Nephron progenitor cell (in vitro differentiated cells): Measurements from ENCODE around the gene AFG3L2.

Experiments
- DNase-seq: peaks from one replicate; pipeline ENCODE4 v3.0.0; 2021
- H3K27ac Mint-ChIP-seq: 2 replicates; pipeline ENCODE4 v1.8.0; 2021; ENCODE audit warnings: mild to moderate bottlenecking, moderate library complexity, mixed read lengths
- H3K27me3 Mint-ChIP-seq: 2 replicates; pipeline ENCODE4 v1.8.0; 2021; ENCODE audit warnings: mild to moderate bottlenecking, low read depth, mixed read lengths; ENCODE audit not compliant: poor library complexity
- H3K36me3 Mint-ChIP-seq: 2 replicates; pipeline ENCODE4 v1.8.0; 2021; ENCODE audit warnings: low read depth, mixed read lengths
- H3K4me1 Mint-ChIP-seq: 2 replicates; pipeline ENCODE4 v1.8.0; 2021; ENCODE audit warnings: mixed read lengths
- H3K4me3 Mint-ChIP-seq: 2 replicates; pipeline ENCODE4 v1.8.0; 2021; ENCODE audit warnings: mild to moderate bottlenecking, moderate library complexity, mixed read lengths
- H3K9me3 Mint-ChIP-seq: 2 replicates; pipeline ENCODE4 v1.8.0; 2021; ENCODE audit warnings: mild to moderate bottlenecking, moderate library complexity, mixed read lengths
- CTCF ChIP-seq: fragments of 200-600 bp; sonication (generic); IDR thresholded peaks from 2 replicates; pipeline ENCODE4 v1.5.0; 2021; ENCODE audit warnings: antibody characterized with exemption

Gene AFG3L2

GRCh38 chr18:12282442-12283039 is 94.5 kb downstream of the AFG3L2 start:
- Mint-ChIP-seq H3K36me3 (no peaks in the 10 kb centered on the region), H3K27me3 (peaks cover 52% of the 10 kb centered on the region), H3K9me3 (no peaks in the 10 kb centered on the region), H3K4me1 (peaks cover 46% of the 10 kb centered on the region), H3K4me3 (no peak overlapping the region), H3K27ac (peak overlapping the region; percentile 57)
- TF ChIP-seq CTCF, result no peak
- DNase-seq, result no peak

- no peak overlapping the region for H3K4me3 Mint-ChIP-seq
- no peak for DNase-seq
- peaks cover 53% of the 10 kb centered on the region for H3K4me1 Mint-ChIP-seq
- no peak overlapping the region for H3K27ac Mint-ChIP-seq
- no peaks in the 10 kb centered on the region for H3K9me3 Mint-ChIP-seq
- TF ChIP-seq CTCF, result no peak
- no peaks in the 10 kb centered on the region for H3K36me3 Mint-ChIP-seq
- peaks cover 49% of the 10 kb centered on the region for H3K27me3 Mint-ChIP-seq
Observed at GRCh38 chr18:12281861-12282260, 95.2 kb downstream of the AFG3L2 start.

- DNase-seq, result no peak
- Mint-ChIP-seq H3K4me1 (peaks cover 54% of the 10 kb centered on the region), H3K9me3 (no peaks in the 10 kb centered on the region), H3K4me3 (no peak overlapping the region), H3K36me3 (no peaks in the 10 kb centered on the region), H3K27me3 (peaks cover 30% of the 10 kb centered on the region), H3K27ac (peak overlapping the region; percentile 97)
- no peak for TF ChIP-seq CTCF
Observed at GRCh38 chr18:12279781-12280531, 97.1 kb downstream of the AFG3L2 start.
